GM12878 (cell line): Measurements from ENCODE around the gene KRT6C. TPM values are rescaled to one million over a fixed set of nuclear protein-coding genes. Genes with fewer than 3 reads are reported as not detected.
"Not testable (repeated sequence)": the region's sequence is repeated elsewhere in the genome, so short reads cannot be mapped to it uniquely, and the experiment has no call there.

Experiments used
- ATAC-seq: fragments of 200-7000 bp; cut with Tn5 transposase; 3 replicates; pipeline ENCODE4 v1.9.1; 2020; ENCODE audit warnings: mild to moderate bottlenecking, moderate library complexity
- BruUV-seq: library from RNA; stranded (reverse); fragments of 400-500 nt; replicated peaks from 2 replicates; lab custom pipeline; 2021; lab: Mats Ljungman, UMichigan
- CTCF ChIA-PET: fragments of 300-600 bp; sonication (Branson Sonifier 250); formaldehyde crosslinking; extraction: SDS; loops from one replicate; lab custom pipeline; 2021; ENCODE audit warnings: inconsistent platforms; lab: Yijun Ruan, JAX
- POLR2A ChIA-PET: fragments of 350-600 bp; formaldehyde crosslinking; extraction: SDS; loops from one replicate; lab custom pipeline; 2021; ENCODE audit warnings: inconsistent platforms; lab: Charles Lee
- RAD21 ChIA-PET: fragments of 300-600 bp; sonication (Branson Sonifier 250); formaldehyde crosslinking; loops from one replicate; lab custom pipeline; 2023; ENCODE audit warnings: antibody characterized with exemption; ENCODE audit not compliant: unreplicated experiment; lab: Charles Lee
- SMC1A ChIA-PET: fragments of 300-600 bp; sonication (Branson Sonifier 250); formaldehyde crosslinking; loops from one replicate; lab custom pipeline; 2023; ENCODE audit not compliant: unreplicated experiment, uncharacterized antibody; lab: Charles Lee
- DNase-seq: peaks from one replicate; pipeline ENCODE4 v3.0.0-alpha.2; 2011; ENCODE audit warnings: low read depth, low spot score
- FAIRE-seq: peaks from 3 replicates; lab custom pipeline; 2011; peaks lifted over from hg19 to GRCh38; lab: Jason Lieb, UNC
- H2AFZ ChIP-seq: 2 replicates; pipeline ENCODE4 v1.6.0; 2011; ENCODE audit warnings: low read depth, low read length, control low read depth; ENCODE audit not compliant: control insufficient read depth
- H3K27ac ChIP-seq: 2 replicates; pipeline ENCODE4 v1.5.1; 2011; ENCODE audit warnings: control low read depth; ENCODE audit not compliant: control insufficient read depth, insufficient read depth
- H3K27me3 ChIP-seq, 2 experiments: replicated peaks in 1 of 2; 2 replicates each; pipeline versions ENCODE4 v1.6.0 to v1.6.1; 2011; ENCODE audit warnings: low read length in 1 of 2; ENCODE audit not compliant: control insufficient read depth in 2 of 2, insufficient read depth in 2 of 2
- H3K36me3 ChIP-seq, 2 experiments: 2 replicates each; pipeline ENCODE4 v1.5.1; 2011; ENCODE audit warnings: low read length in 1 of 2; ENCODE audit not compliant: control insufficient read depth in 2 of 2, insufficient read depth in 2 of 2
- H3K4me1 ChIP-seq: 2 replicates; pipeline ENCODE4 v1.6.1; 2011; ENCODE audit warnings: mild to moderate bottlenecking, low read length, moderate library complexity, mixed read lengths; ENCODE audit not compliant: control insufficient read depth, insufficient read depth
- H3K4me2 ChIP-seq: 2 replicates; pipeline ENCODE4 v1.6.0; 2011; ENCODE audit warnings: control low read depth; ENCODE audit not compliant: control insufficient read depth, insufficient read depth
- H3K4me3 ChIP-seq: fragments of 200-600 bp; sonication (generic); 2 replicates; pipeline ENCODE4 v1.5.1; 2016
- H3K79me2 ChIP-seq: 2 replicates; pipeline ENCODE4 v1.6.0; 2011; ENCODE audit warnings: low read length; ENCODE audit not compliant: control insufficient read depth, insufficient read depth
- H3K9ac ChIP-seq: 2 replicates; pipeline ENCODE4 v1.8.0; 2011; ENCODE audit warnings: low read length, control low read depth, mixed read lengths; ENCODE audit not compliant: control insufficient read depth, insufficient read depth
- H3K9me3 ChIP-seq: replicated peaks from 3 replicates; pipeline ENCODE4 v1.5.1; 2011; ENCODE audit warnings: mild to moderate bottlenecking, low read length; ENCODE audit not compliant: control insufficient read depth, insufficient read depth
- H4K20me1 ChIP-seq: 2 replicates; pipeline ENCODE4 v1.6.0; 2011; ENCODE audit not compliant: control insufficient read depth, insufficient read depth
- BHLHE40 ChIP-seq, 2 experiments: fragments of 450-650 bp in 1 of 2; IDR thresholded peaks; 2 replicates each; pipeline ENCODE4 v1.6.1; 2011 to 2017; ENCODE audit warnings: low read depth in 2 of 2, borderline replicate concordance in 1 of 2, improper control_type of control experiment in 1 of 2, low read length in 1 of 2, mild to moderate bottlenecking in 1 of 2
- CEBPB ChIP-seq, 2 experiments: fragments of 150-350 bp in 1 of 2; IDR thresholded peaks; 2 replicates each; pipeline ENCODE4 v1.6.1; 2012 to 2014; ENCODE audit warnings: low read depth in 2 of 2, low read length in 2 of 2, borderline replicate concordance in 1 of 2, inconsistent platforms in 1 of 2
- MAX ChIP-seq: IDR thresholded peaks from 2 replicates; pipeline ENCODE4 v1.6.1; 2012; ENCODE audit warnings: low read depth, low read length, improper control_type of control experiment
- SREBF1 ChIP-seq: IDR thresholded peaks from 2 replicates; pipeline ENCODE4 v1.6.1; 2012; ENCODE audit warnings: mild to moderate bottlenecking, low read length
- TCF12 ChIP-seq: IDR thresholded peaks from 2 replicates; pipeline ENCODE4 v1.6.1; 2011; ENCODE audit warnings: low read depth, mild to moderate bottlenecking, low read length
- WGBS: methylation state at CpG from one replicate; pipeline ENCODE4 v1.1.6; 2016; ENCODE audit warnings: low lambda C conversion rate; ENCODE audit not compliant: insufficient replicate concordance, insufficient coverage; ENCODE audit errors: missing lambda C conversion rate; 5-methylcytosine and 5-hydroxymethylcytosine counted together
- in situ Hi-C: fragments of 300-500 bp; cut with MboI; formaldehyde crosslinking; loops from 9 replicates; pipeline ENCODE4 v1.14.3; 2018; ENCODE audit warnings: mixed read lengths
- intact Hi-C: fragments of 100-400 bp; cut with micrococcal nuclease; formaldehyde crosslinking; loops from one replicate; pipeline ENCODE4 v1.14.2; 2022; ENCODE audit not compliant: unreplicated experiment
- polyA plus RNA-seq, 11 experiments: library from polyadenylated mRNA; depleted of rRNA in 4 of 11; unstranded in 6 of 11; stranded (reverse) in 5 of 11; fragments of >200 nt; fragmentation: Nextera tagmentation in 4 of 11; fragmentation: Illumina TruSeq in 1 of 11; extraction: Ambion mirVana in 4 of 11; extraction: Trizol in 1 of 11; gene quantifications; 1 replicate in 1 of 11; 2 replicates in 10 of 11; pipeline versions ENCODE4 v1.2.1 to v1.2.3, GENCODE V29; 2011 to 2016; ENCODE audit warnings: inconsistent platforms in 2 of 11, missing spikeins in 2 of 11, low read depth in 1 of 11
- total RNA-seq, 4 experiments: library from RNA; depleted of rRNA in 3 of 4; stranded (reverse); fragments of >200 nt in 3 of 4; fragmentation: Illumina TruSeq in 1 of 4; extraction: Trizol in 1 of 4; gene quantifications; 2 replicates each; pipeline versions ENCODE4 v1.2.1 to v1.2.3, GENCODE V29; 2013 to 2021

KRT6C gene
- total and polyA plus RNA-seq, 10 of the 15 experiments (the other 5 are each of a cell fraction or from before 2014, with no cell fraction given) = not detected

GRCh38 chr12:52492405-52492804, 18.8 kb upstream of the KRT6C start:
- POLR2A ChIA-PET, H3K4me2 ChIP-seq, intact Hi-C loops, in situ Hi-C loops, ATAC-seq, BruUV-seq, H3K27ac ChIP-seq, RAD21 ChIA-PET, H3K9me3 ChIP-seq, H3K9ac ChIP-seq, CTCF ChIA-PET, H3K79me2 ChIP-seq, SMC1A ChIA-PET, H4K20me1 ChIP-seq, H3K4me1 ChIP-seq, H3K36me3 ChIP-seq, DNase-seq, FAIRE-seq, H2AFZ ChIP-seq, H3K27me3 ChIP-seq, H3K4me3 ChIP-seq: not testable (repeated sequence)
- WGBS = 71% methylated on average over 6 of the region's 6 CpGs

DNA sequence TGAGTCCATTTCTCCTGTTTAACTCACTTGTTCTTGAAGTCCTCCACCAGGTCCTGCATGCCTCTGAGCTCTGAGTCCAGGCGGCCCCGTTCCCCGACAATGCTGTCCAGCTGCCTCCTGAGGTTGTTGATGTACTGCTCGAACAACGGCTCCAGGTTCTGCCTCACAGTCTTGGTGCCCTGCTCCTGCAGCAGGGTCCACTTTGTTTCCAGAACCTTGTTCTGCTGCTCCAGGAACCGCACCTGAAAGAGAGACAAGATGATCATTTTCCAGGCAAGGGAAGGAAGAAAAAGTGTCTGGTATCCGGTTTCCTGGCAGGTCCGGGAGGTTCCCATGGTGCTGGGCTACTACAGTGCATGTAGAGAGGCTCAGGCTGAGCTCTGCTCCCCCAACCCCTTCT, 17.9 kb upstream of the KRT6C start:
- FAIRE-seq, H3K4me2 ChIP-seq, CTCF ChIA-PET, H3K4me1 ChIP-seq, H2AFZ ChIP-seq, POLR2A ChIA-PET, H3K79me2 ChIP-seq, ATAC-seq, intact Hi-C loops, BruUV-seq, H3K9ac ChIP-seq, in situ Hi-C loops, H3K9me3 ChIP-seq, H4K20me1 ChIP-seq, SMC1A ChIA-PET, H3K27me3 ChIP-seq, RAD21 ChIA-PET, DNase-seq, H3K4me3 ChIP-seq, H3K36me3 ChIP-seq, H3K27ac ChIP-seq: not testable (repeated sequence)
- 27% methylated on average over 8 of the region's 8 CpGs for WGBS

DNA sequence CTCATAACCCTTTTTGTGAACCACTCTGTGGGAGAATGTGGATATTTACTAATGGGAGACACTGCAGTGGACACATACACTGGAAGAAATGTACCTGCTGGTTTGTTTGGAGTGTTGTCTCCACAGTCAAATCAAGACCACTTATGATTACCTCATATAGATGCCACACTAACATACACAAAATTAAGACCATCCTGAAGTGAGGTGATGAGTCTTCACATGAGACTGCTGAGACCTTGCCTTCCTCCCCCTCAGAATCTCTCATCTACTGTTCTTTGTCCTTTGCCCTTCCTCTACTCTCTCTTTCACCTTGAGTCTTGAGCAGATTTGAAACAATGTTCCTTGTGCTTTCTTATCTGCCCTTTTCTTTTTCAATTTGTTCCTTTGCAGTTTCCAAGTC, 15.1 kb upstream of the KRT6C start:
- H3K9ac ChIP-seq = no peak overlapping the region
- no peak overlapping the region for H3K4me3 ChIP-seq
- no TSS peak for BruUV-seq
- POLR2A ChIA-PET = no interaction called here
- H3K27ac ChIP-seq = no peak overlapping the region
- no peaks in the 10 kb centered on the region for H3K9me3 ChIP-seq
- SMC1A ChIA-PET = no interaction called here
- FAIRE-seq = no peak
- in situ Hi-C loops = no loop called here
- intact Hi-C loops = no loop called here
- H3K79me2 ChIP-seq = no peaks in the 10 kb centered on the region
- H3K36me3 ChIP-seq = no peaks in the 10 kb centered on the region
- H3K4me2 ChIP-seq = no peak overlapping the region
- no peaks in the 10 kb centered on the region for H4K20me1 ChIP-seq
- RAD21 ChIA-PET = no interaction called here
- DNase-seq = no peak
- H3K27me3 ChIP-seq = no peaks in the 10 kb centered on the region; a peak in 2 of 4 replicates
- CTCF ChIA-PET = no interaction called here
- TF ChIP-seq SREBF1 (no peak), BHLHE40 (IDR thresholded peaks at IDR 0.05; ENCODE audit: borderline replicate concordance in 1 of 2, low read depth in 2 of 2, low read length in 1 of 2) (no peak), TCF12 (no peak), CEBPB (IDR thresholded peaks at IDR 0.05; ENCODE audit: borderline replicate concordance in 1 of 2, low read depth in 2 of 2, low read length in 2 of 2) (no peak), MAX (no peak)
- no peak overlapping the region for H2AFZ ChIP-seq
- H3K4me1 ChIP-seq = no peaks in the 10 kb centered on the region
- no peak for ATAC-seq
